CD4-positive, alpha-beta T cell treated with Interleukin-1 beta for 1 hour (primary cell): ENCODE measurements around the gene NEMF.
"Not testable (repeated sequence)": the region's sequence is repeated elsewhere in the genome, so short reads cannot be mapped to it uniquely, and the experiment has no call there.

Experiments
- DNase-seq, 2 donors: peaks; one replicate each; pipeline ENCODE4 v3.0.0-alpha.2; 2020 to 2022

The NEMF gene

GRCh38 chr14:49796025-49796424 lies 56.6 kb downstream of the NEMF start:
- DNase-seq, result no peak

DNA sequence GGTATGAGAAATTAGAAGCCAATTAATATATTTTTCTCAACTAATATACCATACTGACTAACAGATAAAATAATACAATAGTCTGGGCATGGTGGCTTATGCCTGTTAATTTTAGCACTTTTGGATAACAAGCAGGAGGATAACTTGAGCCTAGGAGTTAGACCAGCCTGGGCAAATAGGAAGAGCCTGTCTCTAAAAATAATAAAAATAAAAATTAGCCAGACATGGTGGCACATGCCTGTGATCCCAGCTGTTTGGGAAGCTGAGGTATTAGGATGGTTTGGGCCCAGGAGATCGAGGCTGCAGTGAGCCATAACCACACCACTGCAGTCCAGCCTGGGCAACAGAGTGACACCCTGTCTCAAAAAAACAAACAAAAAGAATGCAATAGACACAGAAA lies 60.0 kb downstream of the NEMF start:
- no peak for DNase-seq

GRCh38 chr14:49786315-49786714 lies 66.3 kb downstream of the NEMF start:
- no peak for DNase-seq

- DNase-seq, result no peak
Observed at GRCh38 chr14:49783394-49784014, 69.1 kb downstream of the NEMF start.

DNA sequence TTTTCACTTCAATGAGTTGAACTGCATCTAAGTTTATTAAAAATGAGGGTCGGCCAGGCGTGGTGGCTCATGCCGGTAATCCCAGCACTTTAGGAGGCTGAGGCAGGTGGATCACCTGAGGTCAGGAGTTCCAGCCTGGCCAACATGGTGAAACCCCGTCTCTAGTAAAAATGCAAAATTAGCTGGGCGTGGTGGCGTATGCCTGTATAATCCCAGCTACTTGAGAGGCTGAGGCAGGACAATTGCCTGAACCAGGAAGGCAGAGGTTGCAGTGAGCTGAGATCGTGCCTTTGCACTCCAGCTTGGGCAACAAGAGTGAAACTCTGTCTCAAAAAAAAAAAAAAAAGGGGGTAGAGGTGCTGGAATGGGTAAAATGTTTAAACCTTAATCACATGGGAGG lies 71.5 kb downstream of the NEMF start:
- not testable (repeated sequence) for DNase-seq

GRCh38 chr14:49778421-49778820 lies 74.2 kb downstream of the NEMF start:
- DNase-seq, result no peak

DNA sequence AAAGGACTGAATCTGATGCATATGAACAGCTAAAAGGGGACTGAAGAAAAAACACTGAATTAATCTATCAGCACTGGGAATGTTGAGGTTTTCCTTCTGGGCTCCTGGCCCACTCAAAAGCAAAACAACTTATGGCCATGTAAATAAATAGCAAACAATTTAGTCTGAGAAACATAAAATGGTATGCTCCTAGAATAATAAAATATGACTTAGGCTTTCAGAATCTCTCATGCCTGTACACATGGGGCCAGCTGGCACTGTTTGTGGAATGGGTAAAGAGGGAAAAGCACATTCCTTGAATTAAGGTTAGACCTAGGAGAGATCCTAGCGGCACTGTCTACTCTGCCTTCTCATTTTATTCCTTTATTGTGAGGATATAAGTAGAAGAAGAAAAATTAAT lies 78.5 kb downstream of the NEMF start:
- no peak for DNase-seq

DNA sequence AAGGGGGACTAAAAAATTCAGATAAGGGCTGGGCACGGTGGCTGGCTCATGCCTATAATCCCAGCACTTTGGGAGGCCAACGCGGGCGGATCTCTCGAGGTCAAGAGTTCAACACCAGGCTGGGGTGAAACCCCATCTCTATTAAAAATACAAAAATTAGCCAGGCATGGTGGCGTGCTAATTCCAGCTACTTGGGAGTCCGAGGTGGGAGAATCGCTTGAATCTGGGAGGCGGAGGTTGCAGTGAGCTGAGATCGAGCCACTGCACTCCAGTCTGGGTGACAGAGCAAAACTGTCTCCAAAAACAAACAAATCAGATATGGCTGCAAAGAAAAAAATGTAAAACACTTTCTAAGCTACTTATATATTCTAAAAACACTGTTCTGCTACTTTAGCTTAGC lies 80.9 kb downstream of the NEMF start:
- DNase-seq, result not testable (repeated sequence)

- DNase-seq, result no peak
Observed at GRCh38 chr14:49770212-49770817, 82.3 kb downstream of the NEMF start.

GRCh38 chr14:49769581-49770211 lies 82.9 kb downstream of the NEMF start:
- no peak for DNase-seq

- peak in 1 of 2 donors; percentile 6 for DNase-seq
Observed at GRCh38 chr14:49769171-49769570, 83.4 kb downstream of the NEMF start.

DNA sequence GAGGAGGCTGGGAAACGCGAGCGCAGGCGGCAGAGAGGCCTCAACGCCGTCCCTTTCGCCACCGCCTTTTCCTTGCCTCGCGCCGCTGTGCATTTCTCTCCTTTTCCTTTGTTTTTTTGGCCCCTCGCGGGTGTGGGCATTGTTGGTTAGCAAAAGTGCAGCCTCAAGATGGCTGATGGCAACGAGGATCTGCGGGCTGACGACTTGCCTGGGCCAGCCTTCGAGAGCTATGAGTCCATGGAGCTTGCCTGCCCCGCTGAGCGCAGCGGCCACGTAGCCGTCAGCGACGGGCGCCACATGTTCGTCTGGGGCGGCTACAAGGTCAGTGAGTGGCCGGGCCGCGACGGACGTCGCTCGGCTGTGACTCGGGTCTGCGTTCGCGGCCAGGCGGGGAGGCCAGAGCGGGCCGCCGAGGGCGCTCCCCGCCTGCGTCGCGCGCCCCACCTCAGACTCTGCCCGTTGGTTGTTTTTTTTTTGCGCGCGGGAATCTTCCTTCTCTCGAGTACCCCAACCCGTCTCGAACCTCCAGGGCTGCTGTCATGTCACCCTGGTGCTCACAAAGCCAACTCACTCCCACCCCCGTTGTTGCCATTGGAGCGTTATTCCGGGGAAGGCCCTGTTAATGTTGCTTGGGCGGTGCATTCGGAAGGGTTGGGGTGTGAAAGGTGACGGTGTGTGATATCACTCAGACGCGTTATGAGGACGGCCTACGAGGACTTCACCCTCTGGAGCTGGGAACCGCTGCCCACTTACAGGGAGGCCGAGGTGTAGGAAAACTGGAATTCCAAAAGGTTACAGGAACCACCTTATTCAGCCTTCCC lies 84.1 kb downstream of the NEMF start:
- DNase-seq, result peak; percentile 72 to 78

GRCh38 chr14:49767571-49768300 lies 84.9 kb downstream of the NEMF start, which contains the start of gene KLHDC2:
TSS of gene KLHDC2 (plus strand) at chr14:49768153. CDS start at chr14:49768469, 316 bp downstream.
- peak; percentile 90 for DNase-seq

DNA sequence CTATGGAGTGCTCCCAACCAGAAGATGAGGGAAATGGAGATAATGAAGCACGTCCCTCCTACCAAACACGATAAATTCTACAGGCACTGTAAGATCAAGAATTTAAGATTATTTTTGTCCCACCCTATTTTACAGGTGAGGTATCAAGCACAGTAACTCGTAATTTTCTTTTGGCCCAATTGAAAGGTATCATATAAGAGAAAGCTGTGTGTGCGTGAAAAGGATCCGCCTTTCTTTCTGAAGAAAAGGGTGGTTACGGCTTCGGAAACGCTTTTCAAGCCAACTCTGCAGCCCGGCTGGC lies 85.4 kb downstream of the NEMF start:
- no peak for DNase-seq

GRCh38 chr14:49766839-49767238 lies 85.7 kb downstream of the NEMF start:
- DNase-seq, result no peak

GRCh38 chr14:49761839-49762551 lies 90.6 kb downstream of the NEMF start:
- no peak for DNase-seq

GRCh38 chr14:49755378-49755777 lies 97.2 kb downstream of the NEMF start:
- no peak for DNase-seq

DNA sequence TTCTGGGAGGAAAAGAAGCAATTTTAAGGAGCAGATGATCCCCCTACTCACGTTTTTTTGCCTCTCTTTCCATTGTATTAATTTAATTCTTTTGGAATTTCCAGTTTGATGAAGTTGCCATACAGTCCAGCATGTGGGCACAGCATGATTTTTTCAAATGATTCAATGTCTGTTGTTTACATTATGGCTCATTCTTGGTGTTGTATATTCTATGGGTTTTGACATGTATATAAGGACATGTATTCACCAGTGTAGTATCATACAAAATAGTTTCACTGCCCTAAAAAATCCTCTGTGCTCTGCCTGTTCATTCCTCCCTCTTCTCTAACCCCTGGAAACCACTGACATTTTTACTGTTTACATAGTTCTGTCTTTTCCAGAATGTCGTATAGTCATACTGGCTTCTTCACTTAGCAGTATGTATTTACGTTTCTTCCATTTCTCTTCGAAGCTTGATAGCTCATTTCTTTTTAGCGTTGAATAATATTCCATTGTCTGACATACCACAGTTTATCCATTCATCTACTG lies 98.0 kb downstream of the NEMF start:
- DNase-seq, result no peak

DNA sequence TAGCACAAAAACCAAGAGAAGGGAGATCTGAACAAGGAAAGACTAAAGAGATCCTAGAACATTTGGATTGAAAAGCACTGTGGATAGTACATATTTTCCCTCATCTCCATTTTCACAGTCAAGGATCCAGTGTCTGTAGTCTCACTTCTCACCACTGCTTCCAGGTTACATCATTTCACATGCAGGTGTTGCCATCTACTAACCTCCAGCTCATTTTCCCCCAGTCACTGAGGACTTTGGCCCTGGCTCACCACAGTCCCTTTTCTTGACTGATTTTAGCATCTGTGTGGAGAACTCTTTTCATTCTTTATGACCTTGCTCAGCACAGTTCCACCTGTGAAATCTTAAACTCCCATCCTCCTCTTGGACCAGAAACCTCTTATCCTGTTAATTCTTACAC lies 106.1 kb downstream of the NEMF start:
- not testable (repeated sequence) for DNase-seq

DNA sequence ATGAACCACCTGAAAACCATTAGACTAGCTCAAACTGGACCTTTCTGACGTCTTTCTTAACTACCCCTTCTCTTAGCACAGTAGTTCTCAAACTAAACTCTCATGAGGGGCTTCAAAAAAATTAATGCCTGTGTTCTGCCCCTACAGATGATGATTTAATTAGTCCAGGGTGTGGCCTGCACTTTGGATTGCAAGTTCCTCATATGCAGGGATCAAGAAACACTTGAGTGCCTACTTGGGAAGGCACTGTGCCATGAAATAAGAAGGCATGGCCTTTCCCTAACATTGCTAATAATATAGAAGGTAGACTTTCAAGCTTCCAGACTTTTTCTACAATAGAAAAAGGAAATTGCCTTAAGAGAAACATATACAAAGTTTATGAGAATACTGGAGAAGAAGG lies 107.4 kb downstream of the NEMF start:
- DNase-seq, result no peak

DNA sequence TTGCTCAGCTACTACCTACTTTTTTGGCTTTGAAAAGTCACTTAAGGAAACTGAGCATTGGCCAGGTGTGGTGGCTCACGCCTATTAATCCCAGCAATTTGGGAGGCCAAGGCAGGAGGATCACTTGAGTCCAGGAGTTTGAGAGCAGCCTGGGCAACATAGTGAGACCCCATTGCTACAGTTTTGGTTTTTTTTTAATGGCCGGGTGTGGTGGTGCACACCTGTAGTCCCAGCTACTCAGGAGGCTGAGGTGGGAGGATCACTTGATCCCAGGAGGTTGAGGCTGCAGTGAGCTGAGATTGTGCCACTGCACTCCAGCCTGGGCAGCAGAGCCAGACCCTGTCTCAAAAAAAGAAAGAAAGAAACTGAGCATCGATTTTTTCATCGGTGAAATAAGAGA lies 116.9 kb downstream of the NEMF start:
- not testable (repeated sequence) for DNase-seq

DNA sequence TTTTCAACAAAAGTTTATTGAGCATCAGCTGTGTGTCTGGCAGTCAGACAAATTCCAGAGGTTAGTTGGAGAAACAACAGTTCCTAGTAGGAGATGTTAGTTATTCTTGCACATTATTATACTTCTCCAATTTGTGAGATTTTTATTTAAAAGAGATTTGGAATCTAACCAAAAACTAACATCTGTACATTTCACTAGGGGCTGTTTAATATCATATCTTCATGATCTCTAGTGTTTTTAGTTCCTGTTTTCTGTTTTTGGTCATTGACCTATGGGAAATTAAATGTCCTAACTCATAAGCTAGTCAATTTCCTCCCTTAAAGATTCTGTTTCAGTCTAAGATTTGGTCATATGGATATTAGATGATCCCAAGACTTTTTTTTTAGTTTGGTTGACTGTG lies 118.8 kb downstream of the NEMF start:
- no peak for DNase-seq
